HepG2 (cell line): ENCODE results near the gene ACVR1B. TPM values are rescaled to one million over a fixed set of nuclear protein-coding genes. Genes with fewer than 3 reads are reported as not detected.

Experiments
- AHDC1 ChIP-seq: sonication (generic); formaldehyde crosslinking; IDR thresholded peaks from 2 replicates; pipeline ENCODE4 v1.5.1; 2020; ENCODE audit warnings: mild to moderate bottlenecking, missing genetic modification reagents, borderline replicate concordance
- ATF5 ChIP-seq: sonication (generic); formaldehyde crosslinking; IDR thresholded peaks from 2 replicates; pipeline ENCODE4 v1.4.0; 2020; ENCODE audit warnings: mild to moderate bottlenecking, low read depth, missing genetic modification reagents
- DNMT3B ChIP-seq: conservative IDR thresholded peaks from 2 replicates; pipeline ENCODE4 v1.6.1; 2016; ENCODE audit warnings: missing biosample characterization, control low read depth
- FOXC1 ChIP-seq: sonication (generic); formaldehyde crosslinking; IDR thresholded peaks from 2 replicates; pipeline ENCODE4 v1.8.0; 2022; ENCODE audit warnings: mild to moderate bottlenecking, missing genetic modification reagents, borderline replicate concordance
- KDM1A ChIP-seq: IDR thresholded peaks from 2 replicates; pipeline ENCODE4 v1.6.1; 2016; ENCODE audit warnings: missing compliant biosample characterization
- MAF1 ChIP-seq: sonication (generic); formaldehyde crosslinking; IDR thresholded peaks from 2 replicates; pipeline ENCODE4 v1.5.0; 2020; ENCODE audit warnings: missing genetic modification reagents, borderline replicate concordance
- PPARG ChIP-seq: conservative IDR thresholded peaks from 2 replicates; pipeline ENCODE4 v1.6.1; 2016; ENCODE audit warnings: missing biosample characterization, missing genetic modification reagents
- TBX3 ChIP-seq: fragments of 450-650 bp; IDR thresholded peaks from 2 replicates; pipeline ENCODE4 v1.6.1; 2017; ENCODE audit warnings: antibody characterized with exemption, mild to moderate bottlenecking, inconsistent platforms, borderline replicate concordance
- TOE1 ChIP-seq: sonication (generic); formaldehyde crosslinking; IDR thresholded peaks from 2 replicates; pipeline ENCODE4 v1.4.0; 2020; ENCODE audit warnings: mild to moderate bottlenecking, missing genetic modification reagents
- ZBTB38 ChIP-seq: sonication (generic); formaldehyde crosslinking; IDR thresholded peaks from 2 replicates; pipeline ENCODE4 v1.5.1; 2020; ENCODE audit warnings: mild to moderate bottlenecking, missing genetic modification reagents
- ZNF574 ChIP-seq: sonication (generic); formaldehyde crosslinking; IDR thresholded peaks from 2 replicates; pipeline ENCODE4 v1.4.0; 2020; ENCODE audit warnings: missing genetic modification reagents
- ZNF629 ChIP-seq: sonication (generic); formaldehyde crosslinking; conservative IDR thresholded peaks from 2 replicates; pipeline ENCODE4 v1.5.0; 2020; ENCODE audit warnings: missing genetic modification reagents
- ZNF7 ChIP-seq: IDR thresholded peaks from 2 replicates; pipeline ENCODE4 v1.6.1; 2016; ENCODE audit warnings: missing biosample characterization, missing genetic modification reagents
- ZNF746 ChIP-seq: sonication (generic); formaldehyde crosslinking; IDR thresholded peaks from 2 replicates; pipeline ENCODE4 v1.8.0; 2022; ENCODE audit warnings: mild to moderate bottlenecking, missing genetic modification reagents
- ZNF766 ChIP-seq: sonication (generic); formaldehyde crosslinking; IDR thresholded peaks from 2 replicates; pipeline ENCODE4 v1.5.0; 2020; ENCODE audit warnings: missing genetic modification reagents, borderline replicate concordance
- polyA plus RNA-seq, 8 experiments: library from polyadenylated mRNA; depleted of rRNA in 3 of 8; stranded (reverse) in 7 of 8; unstranded in 1 of 8; fragments of >200 nt; fragmentation: Illumina TruSeq in 4 of 8; extraction: Trizol in 4 of 8; gene quantifications; 2 replicates each; pipeline versions ENCODE4 v1.2.1 to v1.2.3, GENCODE V29; 2011 to 2016; ENCODE audit warnings: low read depth in 4 of 8, missing spikeins in 1 of 8, mixed read lengths in 1 of 8; ENCODE audit not compliant: insufficient read depth in 1 of 8
- total RNA-seq, 5 experiments: library from RNA; depleted of rRNA; stranded (reverse); fragments of >200 nt; fragmentation: Illumina TruSeq; extraction: Trizol; gene quantifications; 2 replicates each; pipeline ENCODE4 v1.2.3, GENCODE V29; 2016; ENCODE audit warnings: low read depth in 1 of 5

Gene ACVR1B
- total and polyA plus RNA-seq, 2 of the 13 experiments (the other 11 are each of a cell fraction or from before 2014, with no cell fraction given): 8.9 to 12.1 TPM

GRCh38 chr12:52010692-52011601 lies 59.4 kb downstream of the ACVR1B start (continued):
- TF ChIP-seq ATF5 (CRISPR knock-in tag) (0 out of 2 replicates have a peak, but pooled peaks have one; percentile 18), ZNF766 (CRISPR knock-in tag) (no peak), FOXC1 (CRISPR knock-in tag) (no peak), ZNF629 (CRISPR knock-in tag) (no peak), TOE1 (CRISPR knock-in tag) (no peak), ZBTB38 (CRISPR knock-in tag) (no peak), ZNF574 (CRISPR knock-in tag) (no peak), KDM1A (CRISPR knock-in tag) (no peak), MAF1 (CRISPR knock-in tag) (no peak), AHDC1 (no peak), TBX3 (no peak), PPARG (CRISPR knock-in tag) (no peak), DNMT3B (CRISPR knock-in tag) (0 out of 2 replicates have a peak, but pooled peaks have one; percentile 36), ZNF746 (no peak), ZNF7 (CRISPR knock-in tag) (no peak)
